Activated CD4-positive, alpha-beta T cell treated with anti-CD3 and anti-CD28 coated beads for 24 hours (primary cell): ENCODE results near the gene MRPL51.
"Not testable (repeated sequence)": the region's sequence is repeated elsewhere in the genome, so short reads cannot be mapped to it uniquely, and the experiment has no call there.

Source experiments
- DNase-seq, 2 donors: peaks; one replicate each; pipeline ENCODE4 v3.0.0-alpha.2; 2020; ENCODE audit warnings: low read depth in 2 of 2

Gene MRPL51

GRCh38 chr12:6532051-6532926 lies 39.2 kb upstream of the MRPL51 start:
- DNase-seq = peak; percentile 73

GRCh38 chr12:6530576-6531260 lies 37.7 kb upstream of the MRPL51 start:
- DNase-seq = no peak

- DNase-seq = no peak
Observed at GRCh38 chr12:6529291-6529737, 36.3 kb upstream of the MRPL51 start.

DNA sequence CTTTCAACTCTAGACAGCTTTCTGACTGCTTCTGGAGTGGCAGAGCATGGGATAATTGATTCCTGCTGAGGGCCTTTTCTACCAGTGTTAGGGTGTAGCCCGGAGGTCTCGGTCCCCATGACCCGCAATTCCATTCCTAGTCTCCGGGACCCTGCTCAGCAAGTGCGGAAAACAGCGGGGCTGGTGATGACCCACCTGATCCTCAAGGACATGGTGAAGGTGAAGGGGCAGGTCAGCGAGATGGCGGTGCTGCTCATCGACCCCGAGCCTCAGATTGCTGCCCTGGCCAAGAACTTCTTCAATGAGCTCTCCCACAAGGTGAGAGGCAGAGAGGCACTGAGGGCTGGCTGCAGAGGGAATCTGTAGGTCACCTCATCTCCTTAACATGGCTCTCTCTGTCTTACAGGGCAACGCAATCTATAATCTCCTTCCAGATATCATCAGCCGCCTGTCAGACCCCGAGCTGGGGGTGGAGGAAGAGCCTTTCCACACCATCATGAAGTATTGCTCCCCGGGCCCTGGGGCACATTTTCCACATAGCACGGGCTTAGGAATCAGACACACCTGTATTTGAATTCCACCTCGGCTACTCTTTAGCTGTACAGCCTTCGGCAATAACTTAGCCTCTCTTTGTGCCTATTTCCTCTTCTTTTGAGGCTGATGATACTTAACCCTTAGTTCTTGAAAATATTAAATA lies 35.6 kb upstream of the MRPL51 start:
- DNase-seq = no peak

DNA sequence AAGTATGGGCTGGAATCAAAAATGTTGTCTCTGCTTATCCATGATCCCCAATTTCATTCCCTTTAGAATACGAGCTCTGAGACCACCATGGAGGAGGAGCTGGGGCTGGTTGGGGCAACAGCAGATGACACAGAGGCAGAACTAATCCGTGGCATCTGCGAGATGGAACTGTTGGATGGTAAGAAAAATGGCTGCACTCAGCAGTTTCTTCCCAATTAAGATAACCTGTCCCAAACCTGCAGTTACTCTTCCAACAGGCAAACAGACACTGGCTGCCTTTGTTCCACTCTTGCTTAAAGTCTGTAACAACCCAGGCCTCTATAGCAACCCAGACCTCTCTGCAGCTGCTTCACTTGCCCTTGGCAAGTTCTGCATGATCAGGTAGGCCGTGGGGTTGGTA lies 34.6 kb upstream of the MRPL51 start:
- no peak for DNase-seq

DNA sequence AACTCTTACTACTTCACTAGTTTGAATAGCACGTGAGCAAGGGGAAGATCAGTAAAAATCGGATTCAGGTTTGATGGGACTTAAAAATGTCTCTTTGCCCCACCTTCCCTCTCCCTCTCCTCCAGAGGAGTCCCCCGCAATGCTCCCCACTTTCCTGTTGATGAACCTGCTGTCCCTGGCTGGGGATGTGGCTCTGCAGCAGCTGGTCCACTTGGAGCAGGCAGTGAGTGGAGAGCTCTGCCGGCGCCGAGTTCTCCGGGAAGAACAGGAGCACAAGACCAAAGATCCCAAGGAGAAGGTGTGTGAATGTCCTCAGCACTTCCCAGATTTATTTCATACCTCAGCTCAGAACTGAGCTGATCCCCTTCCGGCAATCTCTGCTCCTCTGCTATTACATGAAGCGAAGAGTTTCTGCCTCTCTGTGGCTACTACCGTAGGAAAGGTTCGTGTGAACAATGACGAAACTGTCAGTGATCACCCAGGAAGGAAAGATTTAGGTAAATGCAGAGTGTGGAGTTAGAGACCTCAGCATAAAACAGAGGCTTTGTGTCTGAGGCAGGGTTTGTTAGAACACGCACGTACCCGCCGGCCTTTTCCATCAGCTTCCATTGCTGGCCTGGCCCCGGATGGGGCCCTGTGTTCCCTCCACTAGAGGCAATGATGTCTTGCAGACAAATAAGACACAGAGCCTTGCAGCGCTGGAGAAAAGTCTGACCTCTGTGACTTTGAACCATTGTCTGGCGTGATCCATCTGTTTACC lies 33.9 kb upstream of the MRPL51 start:
- DNase-seq = no peak

DNA sequence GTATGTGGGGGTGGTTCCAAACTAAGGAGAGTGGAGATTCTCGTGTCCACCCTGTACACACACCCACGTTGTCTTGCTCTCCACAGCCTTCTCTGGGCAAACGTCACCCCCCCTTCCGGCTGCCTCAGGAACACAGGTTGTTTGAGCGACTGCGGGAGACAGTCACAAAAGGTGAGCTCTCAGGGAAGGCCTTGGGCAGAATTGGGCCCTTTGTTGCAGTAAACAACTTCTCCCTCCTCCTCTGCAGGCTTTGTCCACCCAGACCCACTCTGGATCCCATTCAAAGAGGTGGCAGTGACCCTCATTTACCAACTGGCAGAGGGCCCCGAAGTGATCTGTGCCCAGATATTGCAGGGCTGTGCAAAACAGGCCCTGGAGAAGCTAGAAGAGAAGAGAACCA lies 33.1 kb upstream of the MRPL51 start:
- no peak for DNase-seq

DNA sequence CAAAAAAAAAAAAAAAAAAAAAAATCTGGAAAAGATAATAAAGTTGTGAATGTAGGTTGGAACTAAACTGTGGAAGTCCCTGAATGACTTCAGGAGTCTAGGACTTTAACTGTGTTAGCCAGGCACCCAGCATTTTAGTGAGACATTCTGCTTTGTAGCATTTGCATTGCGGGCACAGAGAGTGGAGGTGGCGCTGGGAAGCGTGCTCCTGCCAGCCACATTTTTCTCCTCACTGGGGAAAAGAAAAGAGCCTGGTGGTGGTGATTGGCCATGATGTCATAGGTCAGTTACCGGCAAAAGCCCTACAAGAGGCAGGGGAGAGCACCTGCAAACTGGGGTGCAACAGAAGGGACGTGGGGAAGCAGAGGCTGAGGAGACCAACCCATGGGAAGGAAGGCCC lies 31.6 kb upstream of the MRPL51 start:
- no peak for DNase-seq

DNA sequence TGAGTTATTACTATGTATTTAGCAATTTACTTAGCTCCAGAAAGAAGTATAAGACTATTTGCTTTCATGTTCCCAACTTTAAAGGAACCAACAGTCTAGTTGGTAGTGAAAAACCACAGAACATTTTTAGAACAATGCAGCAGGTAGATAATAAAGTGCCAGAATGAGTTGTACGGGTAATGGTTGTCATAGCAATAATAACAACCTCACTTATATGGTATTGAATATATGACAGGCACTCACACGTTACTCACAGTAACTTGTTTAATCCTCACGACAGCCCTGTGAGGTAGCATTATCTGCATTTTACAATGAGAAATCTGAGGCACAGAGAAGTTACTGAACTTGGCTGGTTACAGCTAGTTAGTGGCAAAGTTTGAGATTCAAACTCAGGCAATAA lies 30.6 kb upstream of the MRPL51 start:
- DNase-seq = no peak

DNA sequence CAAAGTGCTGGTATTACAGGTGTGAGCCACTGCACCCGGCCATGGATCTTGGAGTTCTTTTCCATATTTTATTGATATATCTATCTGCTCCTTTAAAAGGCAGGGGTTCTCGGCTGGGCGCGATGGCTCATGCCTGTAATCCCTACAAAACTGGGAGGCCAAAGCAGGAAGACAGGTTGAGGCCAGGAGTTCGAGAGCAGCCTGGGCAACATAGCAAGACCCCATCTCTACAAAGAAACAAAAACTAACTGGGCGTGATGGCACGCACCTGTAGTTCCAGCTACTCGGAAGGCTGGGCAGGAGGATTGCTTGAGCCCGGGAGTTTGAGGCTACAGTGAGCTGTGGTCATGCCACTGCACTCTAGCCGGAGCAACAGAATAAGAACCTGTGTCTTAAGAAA lies 29.1 kb upstream of the MRPL51 start:
- DNase-seq = no peak

- DNase-seq = no peak
Observed at GRCh38 chr12:6520186-6520585, 27.1 kb upstream of the MRPL51 start.

DNA sequence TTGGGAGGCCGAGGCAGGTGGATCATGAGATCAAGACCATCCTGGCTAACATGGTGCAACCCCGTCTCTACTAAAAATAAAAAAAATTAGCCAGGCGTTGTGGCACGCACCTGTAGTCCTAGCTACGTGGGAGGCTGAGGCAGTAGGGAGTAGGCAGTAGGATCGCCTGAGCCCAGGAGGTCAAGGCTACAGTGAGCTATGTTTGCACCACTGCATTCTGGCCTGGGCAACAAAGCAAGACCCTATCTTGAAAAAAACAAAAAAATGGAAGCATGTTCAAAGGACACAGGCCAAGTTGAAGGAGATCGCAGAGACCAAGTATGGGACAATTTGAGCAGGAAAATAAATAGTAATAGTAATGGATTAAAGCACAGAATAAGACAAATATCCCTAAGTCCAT lies 15.0 kb upstream of the MRPL51 start:
- DNase-seq = no peak

DNA sequence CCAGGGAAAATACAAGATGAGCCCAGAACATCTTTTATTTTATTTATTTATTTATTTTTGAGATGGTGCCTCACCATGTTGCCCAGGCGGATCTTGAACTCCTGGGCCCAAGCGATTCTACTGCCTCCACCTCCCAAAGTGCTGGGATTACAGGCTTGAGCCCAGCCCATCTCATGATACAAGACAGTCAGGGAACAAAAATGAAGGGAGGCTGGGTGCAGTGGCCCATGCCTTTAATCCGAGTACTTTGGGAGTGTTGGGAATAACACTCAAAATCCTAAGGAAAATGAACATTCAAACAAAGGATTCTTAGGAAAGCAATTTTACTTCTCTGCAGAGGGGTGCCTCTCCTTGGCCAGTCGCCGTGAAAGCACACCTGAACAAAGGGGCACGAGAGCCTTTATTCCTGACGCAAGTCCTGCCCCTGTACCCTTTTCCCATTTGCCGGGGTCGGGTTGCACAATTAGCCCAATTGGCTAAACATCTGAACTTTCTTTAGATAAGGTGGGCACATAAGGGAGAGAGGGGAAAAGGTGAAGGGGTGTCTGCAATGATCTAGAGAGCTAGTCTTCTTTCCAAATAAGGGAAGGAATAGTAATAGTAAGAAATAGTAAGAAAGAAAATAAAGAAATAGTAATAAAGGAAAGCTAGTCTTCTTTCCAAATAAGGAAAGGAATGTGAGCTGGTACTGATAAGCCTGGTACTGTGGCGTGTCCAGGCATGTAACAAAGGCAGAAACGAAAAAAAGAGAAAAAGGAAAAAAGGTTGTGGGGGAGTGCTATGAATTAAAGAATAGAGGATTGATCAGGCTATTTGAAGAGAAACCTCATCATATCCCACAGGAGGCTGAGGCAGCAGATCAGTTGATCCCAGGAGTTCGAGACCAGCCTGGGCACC lies 14.3 kb upstream of the MRPL51 start:
- no peak for DNase-seq

GRCh38 chr12:6500466-6500865 lies 7.4 kb upstream of the MRPL51 start:
- DNase-seq = no peak

DNA sequence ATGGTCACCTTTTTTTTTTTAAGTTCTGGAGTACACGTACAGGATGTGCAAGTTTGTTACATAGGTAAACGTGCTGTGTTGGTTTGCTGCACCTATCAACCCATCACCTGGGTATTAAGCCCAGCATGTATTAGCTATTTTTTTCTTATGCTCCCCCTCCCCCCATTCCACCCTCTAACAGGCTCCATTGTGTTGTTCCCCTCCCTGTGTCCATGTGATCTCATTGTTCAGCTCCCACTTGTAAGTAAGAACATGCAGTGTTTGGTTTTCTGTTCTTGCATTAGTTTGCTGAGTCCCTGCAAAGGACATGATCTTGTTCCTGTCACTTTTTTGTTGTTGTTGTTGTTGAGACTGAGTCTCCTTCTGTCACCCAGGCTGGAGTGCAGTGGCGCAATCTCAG lies 4.2 kb upstream of the MRPL51 start:
- not testable (repeated sequence) for DNase-seq

DNA sequence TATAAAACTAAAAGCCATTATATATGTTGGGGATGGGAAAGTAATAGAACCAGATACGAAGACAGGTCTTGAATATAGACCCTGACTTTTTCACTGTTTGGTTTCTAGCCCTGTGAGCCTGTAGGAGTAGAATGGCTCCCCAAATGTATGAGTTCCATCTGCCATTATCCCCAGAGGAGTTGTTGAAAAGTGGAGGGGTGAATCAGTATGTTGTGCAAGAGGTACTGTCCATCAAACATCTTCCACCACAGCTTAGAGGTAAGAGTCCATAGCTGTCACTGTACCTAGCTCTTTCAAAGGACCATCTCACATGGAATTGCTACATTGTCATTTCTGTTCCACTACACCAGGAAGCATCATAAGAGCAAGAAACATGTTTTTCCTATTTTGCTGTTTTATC lies 1.9 kb upstream of the MRPL51 start:
- DNase-seq = no peak

DNA sequence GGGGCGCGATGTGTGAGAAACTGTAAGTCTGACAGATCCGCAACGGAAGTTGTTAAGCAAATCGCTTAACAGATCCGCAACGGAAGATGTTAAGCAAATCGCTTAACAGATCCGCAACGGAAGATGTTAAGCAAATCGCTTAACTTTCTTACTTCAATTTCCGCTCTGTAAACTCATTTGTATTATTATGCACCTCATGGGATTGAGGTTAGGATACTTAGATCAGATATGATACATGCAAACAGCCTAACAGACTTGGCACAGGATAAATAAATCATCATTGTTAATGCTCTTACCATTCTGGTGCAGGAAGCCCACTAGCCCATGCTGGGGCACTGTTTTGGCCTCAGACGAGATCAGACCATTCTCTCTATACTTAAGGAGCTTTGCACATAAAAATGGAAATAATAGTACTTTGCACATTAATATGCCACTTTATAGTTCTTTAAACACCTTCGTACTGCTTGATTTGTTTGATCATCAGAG lies 1.2 kb upstream of the MRPL51 start:
- no peak for DNase-seq

DNA sequence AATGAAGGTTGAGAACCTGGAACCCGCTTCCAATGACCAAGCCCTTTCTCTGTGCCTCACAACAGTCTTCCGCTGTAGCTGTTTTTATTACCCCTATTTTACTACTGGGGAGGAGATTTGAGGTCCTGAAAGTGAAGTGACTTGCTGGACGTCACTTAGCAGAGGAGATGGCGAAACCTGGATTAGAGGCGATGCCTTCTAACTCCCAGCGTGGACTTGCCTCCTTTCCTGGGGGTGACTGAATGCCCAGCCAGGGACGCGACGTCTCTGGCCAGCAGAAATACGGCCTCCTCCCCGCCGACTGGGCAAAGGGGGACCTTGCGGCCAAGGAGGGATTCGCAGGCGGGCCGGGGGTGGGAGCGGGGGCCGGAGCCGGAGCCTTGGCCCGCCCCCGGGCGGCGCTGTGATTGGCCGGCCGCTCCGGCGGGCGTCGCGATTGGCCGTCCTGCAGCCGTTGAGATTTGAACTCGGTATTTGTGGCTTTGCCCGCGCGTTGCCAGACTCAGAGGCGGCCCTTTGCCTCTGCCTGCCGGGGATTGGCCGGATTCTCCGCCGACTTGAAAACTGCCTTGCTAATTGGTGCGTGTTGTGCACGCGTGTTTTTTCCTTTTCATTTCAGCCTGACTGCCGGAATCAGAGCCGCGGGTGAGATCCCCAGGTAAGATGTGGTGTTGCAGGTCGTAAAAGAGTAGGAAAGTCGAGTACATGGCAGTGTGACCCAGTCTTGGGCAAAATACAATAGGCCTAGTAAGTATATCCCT lies 615 bp upstream of the MRPL51 start, which contains the start of gene NCAPD2:
Gene NCAPD2 (plus strand): TSS at position 606 of the 761 bp plus-strand sequence. CDS start 997 bp downstream, outside the sequence.
- DNase-seq = peak; percentile 87 to 92

DNA sequence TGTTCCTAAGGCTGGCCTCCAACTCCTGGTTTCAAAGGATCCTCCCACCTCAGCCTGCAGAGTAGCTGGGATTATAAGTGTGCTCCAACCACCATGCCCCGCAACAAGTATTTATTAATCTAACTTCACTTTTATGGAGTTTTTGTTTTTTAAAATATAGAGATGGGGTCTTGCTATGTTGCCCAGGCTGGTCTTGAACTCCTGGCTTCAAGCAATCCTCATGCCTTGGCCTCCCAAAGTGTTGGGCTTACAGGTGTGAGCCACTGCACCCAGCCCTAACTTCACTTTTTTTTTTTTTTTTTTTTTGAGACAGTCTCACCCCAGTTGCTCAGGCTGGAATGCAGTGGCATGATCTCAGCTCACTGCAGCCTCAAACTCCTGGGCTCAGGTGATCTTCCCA lies 2.4 kb downstream of the MRPL51 start:
- DNase-seq = not testable (repeated sequence)

- DNase-seq = no peak
Observed at GRCh38 chr12:6489449-6489848, 3.6 kb downstream of the MRPL51 start.
